HAP-1 (cell line): ENCODE measurements around the gene LUC7L.
"Not testable (repeated sequence)": the region's sequence is repeated elsewhere in the genome, so short reads cannot be mapped to it uniquely, and the experiment has no call there.

ENCODE experiments used
- DNase-seq, 2 experiments: peaks; one replicate each; pipeline ENCODE4 v3.0.0-alpha.2; 2016 to 2020; ENCODE audit warnings: low spot score in 2 of 2
- H3K27me3 ChIP-seq: fragments of 250-450 bp; sonication (Bioruptor Pico); 2 replicates; pipeline ENCODE4 v1.5.1; 2020; ENCODE audit warnings: low read depth, mild to moderate bottlenecking, moderate library complexity
- H3K36me3 ChIP-seq: fragments of 250-450 bp; sonication (Bioruptor Pico); replicated peaks from 2 replicates; pipeline ENCODE4 v1.5.1; 2020; ENCODE audit warnings: mild to moderate bottlenecking
- H3K4me1 ChIP-seq: fragments of 250-450 bp; sonication (Bioruptor Pico); 2 replicates; pipeline ENCODE4 v1.5.1; 2020; ENCODE audit warnings: mild to moderate bottlenecking
- H3K4me3 ChIP-seq: fragments of 250-450 bp; sonication (Bioruptor Pico); 2 replicates; pipeline ENCODE4 v1.5.1; 2020; ENCODE audit warnings: mild to moderate bottlenecking, moderate library complexity
- H3K9me3 ChIP-seq: fragments of 250-450 bp; sonication (Bioruptor Pico); 2 replicates; pipeline ENCODE4 v1.5.1; 2020; ENCODE audit warnings: mild to moderate bottlenecking, moderate library complexity
- in situ Hi-C: fragments of 300-500 bp; cut with MboI; formaldehyde crosslinking; loops from 3 replicates; pipeline ENCODE4 v1.14.3; 2020; ENCODE audit warnings: low sequenced_read_pairs, inconsistent platforms, mixed read lengths

LUC7L gene

DNA sequence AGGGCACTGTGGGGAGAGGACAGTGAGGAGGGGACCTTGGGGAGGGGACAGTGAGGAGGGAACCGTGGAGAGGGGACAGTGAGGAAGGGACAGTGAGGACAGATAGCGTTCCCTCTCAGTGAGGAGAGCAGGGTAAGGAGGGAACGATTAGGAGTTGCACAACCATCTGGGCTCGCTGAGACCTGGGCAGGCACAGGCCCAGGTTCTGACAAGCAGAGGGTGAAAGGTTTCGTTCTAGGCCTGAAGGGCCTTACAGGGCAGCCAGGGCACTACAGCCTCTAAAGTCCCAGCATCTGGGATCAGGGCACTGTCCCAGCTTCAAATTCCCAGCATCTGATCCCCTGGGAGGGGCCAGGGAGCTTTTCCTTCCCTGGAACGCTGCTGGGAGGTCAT lies 76.1 kb downstream of the LUC7L start:
- DNase-seq, H3K27me3 ChIP-seq, H3K4me3 ChIP-seq, H3K9me3 ChIP-seq, in situ Hi-C loops, H3K36me3 ChIP-seq, H3K4me1 ChIP-seq: not testable (repeated sequence)

DNA sequence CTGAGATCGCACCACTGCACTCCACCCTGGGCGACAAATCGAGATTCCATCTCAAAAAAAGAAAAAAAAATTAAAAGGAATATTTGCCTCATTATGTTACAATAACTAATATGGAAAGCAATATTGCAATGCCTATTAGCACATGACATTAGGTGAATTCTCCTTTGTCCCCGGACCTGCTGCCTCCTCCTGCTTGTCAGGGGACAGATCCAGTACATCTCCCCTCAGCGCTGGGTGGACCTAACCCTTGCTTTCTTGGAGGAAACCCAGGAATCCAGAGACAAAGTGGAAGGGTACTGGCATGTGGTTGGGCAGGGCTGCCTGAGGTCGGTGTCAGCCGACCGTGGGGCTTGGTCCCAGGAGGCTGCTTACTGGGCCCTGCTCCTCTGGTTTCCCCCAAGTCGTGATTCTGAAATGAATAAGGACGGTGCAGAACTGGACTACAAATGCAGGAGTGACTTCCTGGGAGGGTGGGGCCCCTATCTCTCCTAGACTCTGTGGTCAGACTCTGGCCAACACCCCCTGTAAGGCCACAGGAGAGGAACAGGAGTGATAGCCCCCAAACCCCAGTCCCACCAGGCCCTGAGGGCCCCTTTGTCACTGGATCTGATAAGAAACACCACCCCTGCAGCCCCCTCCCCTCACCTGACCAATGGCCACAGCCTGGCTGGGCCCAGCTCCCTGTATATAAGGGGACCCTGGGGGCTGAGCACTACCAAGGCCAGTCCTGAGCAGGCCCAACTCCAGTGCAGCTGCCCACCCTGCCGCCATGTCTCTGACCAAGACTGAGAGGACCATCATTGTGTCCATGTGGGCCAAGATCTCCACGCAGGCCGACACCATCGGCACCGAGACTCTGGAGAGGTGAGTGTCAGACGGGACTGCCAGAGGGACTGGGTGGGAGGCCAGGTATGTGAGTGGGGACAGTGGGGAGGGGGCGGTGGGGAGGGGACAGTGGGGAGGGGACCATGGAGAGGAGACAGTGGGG lies 76.8 kb downstream of the LUC7L start, which contains the start of gene HBZ:
Gene HBZ (plus strand): TSS at position 504 of the 988 bp plus-strand sequence. CDS start 266 bp downstream, at position 770.
- Histone ChIP-seq H3K36me3 (no peaks in the 10 kb centered on the region), H3K4me3 (no peak within 1 kb of the TSS), H3K9me3 (no peaks in the 10 kb centered on the region), H3K4me1 (peaks cover 5% of the 10 kb centered on the region), H3K27me3 (peaks cover 2% of the 10 kb centered on the region; the same call in 1 of the 2 replicates)
- DNase-seq: no peak
- in situ Hi-C loops: no loop called here

DNA sequence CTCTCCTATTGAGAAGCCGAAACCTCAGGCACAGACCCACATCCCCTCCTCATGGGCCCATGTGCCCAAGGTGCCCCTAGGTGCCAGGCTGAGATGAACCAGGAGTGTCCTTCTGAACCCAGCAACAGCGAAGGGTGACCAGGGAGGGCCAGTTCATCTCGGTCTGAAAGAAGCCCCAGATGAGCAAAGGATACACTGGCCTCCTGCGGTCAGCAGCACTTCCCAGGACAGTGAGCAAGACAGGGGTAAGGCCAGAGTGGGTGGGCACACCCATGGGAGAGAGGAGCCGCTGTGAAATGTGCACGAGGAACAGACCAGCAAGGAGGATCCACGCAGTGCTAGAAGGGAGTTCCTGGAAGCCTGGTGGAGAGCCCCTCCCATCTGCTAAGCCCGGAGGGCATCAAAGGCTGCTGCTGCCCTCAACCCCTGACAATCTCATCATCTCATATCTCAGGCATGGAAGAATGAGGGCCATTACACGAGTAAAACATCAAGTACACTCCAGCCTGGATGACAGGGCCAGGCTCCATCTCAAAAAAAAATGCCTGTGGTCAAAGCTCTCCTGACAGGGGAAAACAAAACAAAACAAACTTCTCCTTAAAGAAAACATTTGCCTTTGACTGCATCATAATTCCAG lies 80.1 kb downstream of the LUC7L start:
- Histone ChIP-seq H3K27me3 (peaks cover 2% of the 10 kb centered on the region; the same call in 1 of the 2 replicates), H3K36me3 (no peaks in the 10 kb centered on the region; the same call in 1 of the 2 replicates), H3K4me1 (no peaks in the 10 kb centered on the region), H3K4me3 (no peak overlapping the region), H3K9me3 (no peaks in the 10 kb centered on the region)
- in situ Hi-C loops: no loop called here
- DNase-seq: no peak

DNA sequence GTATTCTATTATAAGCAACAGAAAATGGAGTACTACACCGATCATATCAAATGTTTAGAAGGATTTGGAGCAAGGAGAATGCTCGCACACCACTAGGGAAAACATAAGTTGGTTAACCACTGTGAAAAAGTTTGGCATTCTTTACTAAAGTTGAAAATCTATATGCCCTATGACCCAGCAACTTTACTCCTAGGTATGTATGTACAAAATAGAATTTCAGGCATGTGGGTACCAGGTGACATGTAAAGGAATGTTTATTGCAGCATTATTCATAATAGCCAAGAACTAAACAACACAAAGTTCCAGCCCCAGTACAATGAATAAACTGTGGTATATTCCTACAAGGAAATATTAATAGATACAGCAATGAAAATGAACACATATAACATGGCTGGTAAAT lies 82.6 kb downstream of the LUC7L start:
- Histone ChIP-seq H3K4me1 (no peaks in the 10 kb centered on the region), H3K27me3 (peaks cover 2% of the 10 kb centered on the region; the same call in 1 of the 2 replicates), H3K4me3 (no peak overlapping the region), H3K36me3 (no peaks in the 10 kb centered on the region; the same call in 1 of the 2 replicates), H3K9me3 (no peaks in the 10 kb centered on the region)
- no peak for DNase-seq
- in situ Hi-C loops: no loop called here

DNA sequence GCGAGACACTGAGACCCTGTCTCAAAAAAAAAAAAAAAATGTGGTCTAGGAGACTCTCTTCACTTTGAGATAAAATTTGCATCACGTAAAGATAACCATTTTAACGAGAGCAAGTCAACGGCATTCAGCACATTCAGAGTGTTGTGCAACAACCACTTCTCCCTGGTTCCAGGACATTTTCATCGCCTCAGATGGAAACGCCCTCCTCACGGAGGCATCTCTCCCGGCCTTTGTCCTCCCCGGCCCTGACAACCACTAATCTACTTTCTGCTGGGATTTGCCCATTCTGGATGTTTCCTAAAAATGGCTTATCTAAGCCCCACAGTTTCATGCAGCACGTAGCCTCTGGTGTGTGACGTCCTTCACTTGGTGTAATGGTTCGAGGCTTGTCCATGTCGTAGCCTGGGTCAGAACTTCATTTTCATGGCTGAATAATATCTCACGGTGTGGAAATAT lies 84.4 kb downstream of the LUC7L start:
- Histone ChIP-seq H3K4me1 (no peaks in the 10 kb centered on the region), H3K4me3 (no peak overlapping the region), H3K9me3 (no peaks in the 10 kb centered on the region), H3K27me3 (peaks cover 1% of the 10 kb centered on the region; the same call in 1 of the 2 replicates), H3K36me3 (no peaks in the 10 kb centered on the region; the same call in 1 of the 2 replicates)
- in situ Hi-C loops: no loop called here
- DNase-seq: no peak

DNA sequence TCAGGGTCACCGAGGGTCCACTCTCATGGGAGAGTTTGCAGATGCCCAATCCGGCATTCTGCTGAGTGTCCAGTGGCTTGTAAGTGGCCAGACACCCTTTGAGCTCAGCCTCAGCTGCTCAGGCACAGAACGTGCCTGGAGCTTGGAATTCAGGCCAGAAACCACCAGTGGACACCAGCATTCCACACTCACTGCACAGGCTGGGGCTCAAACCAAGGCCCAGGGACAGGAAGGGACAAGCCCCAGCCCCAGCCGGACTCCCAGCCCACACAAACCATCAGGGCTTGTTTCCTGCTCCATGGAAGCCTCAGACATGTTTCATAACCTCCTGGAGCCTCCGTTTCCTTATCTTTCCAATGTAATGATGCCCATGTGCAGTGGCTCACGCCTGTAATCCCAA lies 85.8 kb downstream of the LUC7L start:
- no peaks in the 10 kb centered on the region; the same call in 1 of the 2 replicates for H3K36me3 ChIP-seq
- no peaks in the 10 kb centered on the region for H3K27me3 ChIP-seq
- no peak for DNase-seq
- in situ Hi-C loops: no loop called here
- H3K9me3 ChIP-seq: no peaks in the 10 kb centered on the region
- H3K4me3 ChIP-seq: no peak overlapping the region
- H3K4me1 ChIP-seq: no peaks in the 10 kb centered on the region

DNA sequence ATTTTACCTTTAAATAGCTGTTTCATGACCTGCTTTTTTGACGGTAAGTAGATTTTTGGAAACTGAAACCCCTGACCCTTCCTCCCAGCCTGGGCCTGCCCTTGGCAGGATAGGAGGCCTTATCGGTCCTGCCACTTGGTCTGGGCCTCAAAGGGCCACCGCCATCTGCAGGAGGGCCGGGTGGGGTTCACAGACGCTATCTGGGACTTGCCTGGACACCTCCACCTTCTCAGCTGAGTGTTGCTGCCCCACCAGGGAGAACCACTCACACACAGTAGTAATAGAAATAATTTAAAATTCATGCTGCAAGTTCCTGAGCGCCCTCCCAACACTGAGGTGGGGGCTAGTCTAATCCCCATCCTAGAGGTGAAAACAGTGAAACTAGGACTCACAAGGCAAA lies 86.2 kb downstream of the LUC7L start:
- Histone ChIP-seq H3K27me3 (no peaks in the 10 kb centered on the region), H3K36me3 (no peaks in the 10 kb centered on the region; the same call in 1 of the 2 replicates), H3K9me3 (no peaks in the 10 kb centered on the region), H3K4me1 (no peaks in the 10 kb centered on the region), H3K4me3 (no peak overlapping the region)
- DNase-seq: no peak
- in situ Hi-C loops: no loop called here

DNA sequence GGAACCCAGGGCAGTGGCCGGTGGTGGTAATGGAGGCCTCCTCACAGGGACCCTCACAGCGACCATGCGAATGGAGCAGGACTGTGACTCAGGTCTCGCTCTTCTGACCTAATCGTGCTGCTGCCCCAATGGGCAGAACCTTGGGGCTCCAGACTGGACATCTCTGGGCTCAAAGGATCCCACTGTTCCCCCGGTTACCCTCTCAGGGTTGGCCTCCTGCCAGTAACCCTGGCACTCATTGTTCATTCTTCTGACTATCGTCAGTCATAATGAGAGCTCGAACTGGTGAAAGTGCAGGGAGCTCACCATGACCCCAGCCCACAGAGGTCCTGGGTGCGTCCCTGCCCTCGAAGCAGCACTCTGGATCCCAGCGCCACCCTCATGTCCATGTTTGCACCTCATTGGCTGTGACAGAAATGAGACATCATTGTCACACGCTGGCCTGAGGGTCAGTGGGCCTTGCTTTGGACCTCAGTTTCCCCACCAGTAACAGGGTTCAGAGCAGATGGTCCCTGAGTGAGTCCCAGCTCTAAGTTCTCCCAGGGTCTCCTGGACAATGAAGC lies 86.8 kb downstream of the LUC7L start:
- no peaks in the 10 kb centered on the region for H3K27me3 ChIP-seq
- in situ Hi-C loops: no loop called here
- DNase-seq: no peak
- H3K9me3 ChIP-seq: no peaks in the 10 kb centered on the region
- H3K36me3 ChIP-seq: no peaks in the 10 kb centered on the region; the same call in 1 of the 2 replicates
- peaks cover 1% of the 10 kb centered on the region; the same call in 1 of the 2 replicates for H3K4me1 ChIP-seq
- no peak overlapping the region for H3K4me3 ChIP-seq

DNA sequence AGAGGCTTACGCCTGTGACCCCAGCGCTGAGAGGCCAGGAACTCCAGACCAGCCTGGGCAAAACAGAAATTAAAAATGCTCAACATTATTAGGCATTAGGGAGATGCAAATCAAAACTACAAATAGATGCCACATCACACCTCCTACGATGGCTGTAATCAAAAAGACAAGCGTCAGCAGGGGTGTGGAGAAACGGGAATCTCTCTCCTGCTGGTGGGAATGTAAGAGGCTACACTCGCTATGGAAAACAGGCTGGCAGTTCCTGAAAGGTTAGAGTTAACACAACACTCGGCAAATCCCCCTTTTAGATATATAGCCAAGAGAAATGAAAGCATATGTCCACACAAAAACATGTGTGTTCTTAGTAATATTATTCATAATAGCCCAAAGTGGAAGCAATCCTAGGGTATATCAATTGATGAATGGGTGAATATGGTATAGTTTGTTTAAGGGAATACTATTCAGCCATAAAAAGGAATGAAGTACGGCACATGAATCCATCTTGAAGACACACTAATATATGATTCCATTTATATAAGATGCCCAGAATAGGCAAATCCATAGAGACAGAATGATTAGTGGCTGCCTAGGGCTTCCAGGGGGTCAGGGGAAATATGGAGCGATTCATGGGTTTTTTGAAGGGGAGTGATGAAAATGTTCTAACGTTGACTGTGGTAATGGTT lies 88.9 kb downstream of the LUC7L start:
- no peaks in the 10 kb centered on the region; the same call in none of the 2 replicates for H3K36me3 ChIP-seq
- H3K4me3 ChIP-seq: no peak overlapping the region
- in situ Hi-C loops: no loop called here
- peaks cover 5% of the 10 kb centered on the region for H3K4me1 ChIP-seq
- no peaks in the 10 kb centered on the region for H3K27me3 ChIP-seq
- no peak for DNase-seq
- no peaks in the 10 kb centered on the region for H3K9me3 ChIP-seq
